LNCaP clone FGC (cell line): Measurements from ENCODE around the gene HUWE1.

Experiments
- DNase-seq: peaks from one replicate; pipeline ENCODE4 v3.0.0-alpha.2; 2011; ENCODE audit warnings: low read depth
- H3K4me3 ChIP-seq: 2 replicates; pipeline ENCODE4 v1.5.1; 2011; ENCODE audit warnings: mild to moderate bottlenecking, low read depth, low read length, control low read depth
- CTCF ChIP-seq: IDR thresholded peaks from 2 replicates; pipeline ENCODE4 v1.5.1; 2012; ENCODE audit warnings: mild to moderate bottlenecking; ENCODE audit not compliant: control insufficient read depth, insufficient read depth; ENCODE audit errors: extremely low read depth

Gene HUWE1

GRCh38 chrX:53595266-53595810 lies 91.2 kb downstream of the HUWE1 start:
- no peak for TF ChIP-seq CTCF
- no peak overlapping the region for H3K4me3 ChIP-seq
- no peak for DNase-seq

- TF ChIP-seq CTCF = no peak
- DNase-seq = no peak
- H3K4me3 ChIP-seq = no peak overlapping the region
Observed at GRCh38 chrX:53594354-53594753, 92.2 kb downstream of the HUWE1 start.

GRCh38 chrX:53587795-53588420 lies 98.6 kb downstream of the HUWE1 start:
- no peak for TF ChIP-seq CTCF
- H3K4me3 ChIP-seq = no peak overlapping the region
- DNase-seq = no peak

GRCh38 chrX:53584891-53585290 lies 101.6 kb downstream of the HUWE1 start:
- no peak overlapping the region for H3K4me3 ChIP-seq
- DNase-seq = no peak
- no peak for TF ChIP-seq CTCF

GRCh38 chrX:53583571-53583970 lies 102.9 kb downstream of the HUWE1 start:
- DNase-seq = no peak
- no peak overlapping the region for H3K4me3 ChIP-seq
- TF ChIP-seq CTCF = no peak

GRCh38 chrX:53580742-53581504 lies 105.6 kb downstream of the HUWE1 start:
- TF ChIP-seq CTCF = no peak
- no peak for DNase-seq
- no peak overlapping the region for H3K4me3 ChIP-seq
